ENCODE measurements around the gene ECE1. TPM values are rescaled to one million over a fixed set of nuclear protein-coding genes. Genes with fewer than 3 reads are reported as not detected.

ECE1 gene
- total RNA-seq, 1 donor from 2014 or later: 37.2 TPM

GRCh38 chr1:21278860-21279845, 11.1 kb downstream of the ECE1 start:
- H3K27me3 Mint-ChIP-seq: no peaks in the 10 kb centered on the region
- no peaks in the 10 kb centered on the region for H3K9me3 Mint-ChIP-seq
- H3K4me1 Mint-ChIP-seq (ENCODE audit: unreplicated experiment): peaks cover 36% of the 10 kb centered on the region
- H3K27ac Mint-ChIP-seq: no peak overlapping the region
- no peak overlapping the region for H3K4me3 Mint-ChIP-seq
- H3K36me3 Mint-ChIP-seq: peaks cover 3% of the 10 kb centered on the region
- no peak for DNase-seq (ENCODE audit: extremely low spot score, unreplicated experiment)
- TF ChIP-seq CTCF (conservative IDR thresholded peaks at IDR 0.05): no peak

GRCh38 chr1:21278208-21278859, 11.9 kb downstream of the ECE1 start:
- peaks cover 33% of the 10 kb centered on the region for H3K4me1 Mint-ChIP-seq (ENCODE audit: unreplicated experiment)
- H3K27ac Mint-ChIP-seq: no peak overlapping the region
- H3K9me3 Mint-ChIP-seq: no peaks in the 10 kb centered on the region
- H3K36me3 Mint-ChIP-seq: peaks cover 3% of the 10 kb centered on the region
- DNase-seq (ENCODE audit: extremely low spot score, unreplicated experiment): no peak
- no peaks in the 10 kb centered on the region for H3K27me3 Mint-ChIP-seq
- no peak for TF ChIP-seq CTCF (conservative IDR thresholded peaks at IDR 0.05)
- H3K4me3 Mint-ChIP-seq: no peak overlapping the region

GRCh38 chr1:21277180-21277579, 13.1 kb downstream of the ECE1 start:
- Mint-ChIP-seq H3K4me3 (no peak overlapping the region), H3K36me3 (peaks cover 3% of the 10 kb centered on the region), H3K27me3 (no peaks in the 10 kb centered on the region), H3K4me1 (ENCODE audit: unreplicated experiment) (peaks cover 29% of the 10 kb centered on the region), H3K9me3 (no peaks in the 10 kb centered on the region), H3K27ac (no peak overlapping the region)
- no peak for DNase-seq (ENCODE audit: extremely low spot score, unreplicated experiment)
- no peak for TF ChIP-seq CTCF (conservative IDR thresholded peaks at IDR 0.05)

- peaks cover 26% of the 10 kb centered on the region for H3K4me1 Mint-ChIP-seq (ENCODE audit: unreplicated experiment)
- H3K27ac Mint-ChIP-seq: no peak overlapping the region
- H3K36me3 Mint-ChIP-seq: peaks cover 18% of the 10 kb centered on the region
- no peak for TF ChIP-seq CTCF (conservative IDR thresholded peaks at IDR 0.05)
- no peaks in the 10 kb centered on the region for H3K27me3 Mint-ChIP-seq
- H3K4me3 Mint-ChIP-seq: no peak overlapping the region
- DNase-seq (ENCODE audit: extremely low spot score, unreplicated experiment): no peak
- no peaks in the 10 kb centered on the region for H3K9me3 Mint-ChIP-seq
These were observed 17.7 kb downstream of the ECE1 start for GRCh38 chr1:21272540-21272939.

- Mint-ChIP-seq H3K27me3 (no peaks in the 10 kb centered on the region), H3K4me1 (ENCODE audit: unreplicated experiment) (peaks cover 26% of the 10 kb centered on the region), H3K4me3 (no peak overlapping the region), H3K36me3 (peaks cover 23% of the 10 kb centered on the region), H3K9me3 (no peaks in the 10 kb centered on the region), H3K27ac (peak overlapping the region; percentile 75)
- TF ChIP-seq CTCF (conservative IDR thresholded peaks at IDR 0.05): no peak
- DNase-seq (ENCODE audit: extremely low spot score, unreplicated experiment): no peak
These were observed 18.7 kb downstream of the ECE1 start for GRCh38 chr1:21271550-21271949.

Measured in type B pancreatic cell (in vitro differentiated cells).